ENCODE results near the gene CD4.
"Not testable (repeated sequence)": the region's sequence is repeated elsewhere in the genome, so short reads cannot be mapped to it uniquely, and the experiment has no call there.

Gene CD4

DNA sequence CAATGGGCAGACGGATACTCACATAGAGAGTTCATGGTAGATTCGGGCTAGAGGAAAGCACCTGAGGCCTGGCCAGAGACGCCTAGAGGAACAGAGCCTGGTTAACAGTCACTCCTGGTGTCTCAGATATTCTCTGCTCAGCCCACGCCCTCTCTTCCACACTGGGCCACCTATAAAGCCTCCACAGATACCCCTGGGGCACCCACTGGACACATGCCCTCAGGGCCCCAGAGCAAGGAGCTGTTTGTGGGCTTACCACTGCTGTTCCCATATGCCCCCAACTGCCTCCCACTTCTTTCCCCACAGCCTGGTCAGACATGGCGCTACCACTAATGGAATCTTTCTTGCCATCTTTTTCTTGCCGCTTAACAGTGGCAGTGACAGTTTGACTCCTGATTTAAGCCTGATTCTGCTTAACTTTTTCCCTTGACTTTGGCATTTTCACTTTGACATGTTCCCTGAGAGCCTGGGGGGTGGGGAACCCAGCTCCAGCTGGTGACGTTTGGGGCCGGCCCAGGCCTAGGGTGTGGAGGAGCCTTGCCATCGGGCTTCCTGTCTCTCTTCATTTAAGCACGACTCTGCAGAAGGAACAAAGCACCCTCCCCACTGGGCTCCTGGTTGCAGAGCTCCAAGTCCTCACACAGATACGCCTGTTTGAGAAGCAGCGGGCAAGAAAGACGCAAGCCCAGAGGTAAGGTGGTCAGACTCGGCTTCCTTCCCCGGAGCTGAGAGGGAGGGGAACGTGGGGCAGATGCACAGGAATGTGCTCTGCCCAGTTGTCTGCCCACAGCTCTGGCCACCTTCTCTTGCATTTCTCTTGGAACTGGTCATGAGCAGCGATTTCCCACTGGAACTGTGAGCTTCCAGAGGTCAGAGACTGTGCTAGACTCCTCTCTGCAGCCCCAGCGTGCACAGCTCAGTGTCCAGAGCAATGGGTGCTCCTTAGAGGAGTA, at the start of gene CD4:
Gene CD4 (plus strand): TSS at position 557 of the 953 bp plus-strand sequence. CDS start 10,611 bp downstream, outside the sequence.
- DNase-seq: peak; percentile 95

DNA sequence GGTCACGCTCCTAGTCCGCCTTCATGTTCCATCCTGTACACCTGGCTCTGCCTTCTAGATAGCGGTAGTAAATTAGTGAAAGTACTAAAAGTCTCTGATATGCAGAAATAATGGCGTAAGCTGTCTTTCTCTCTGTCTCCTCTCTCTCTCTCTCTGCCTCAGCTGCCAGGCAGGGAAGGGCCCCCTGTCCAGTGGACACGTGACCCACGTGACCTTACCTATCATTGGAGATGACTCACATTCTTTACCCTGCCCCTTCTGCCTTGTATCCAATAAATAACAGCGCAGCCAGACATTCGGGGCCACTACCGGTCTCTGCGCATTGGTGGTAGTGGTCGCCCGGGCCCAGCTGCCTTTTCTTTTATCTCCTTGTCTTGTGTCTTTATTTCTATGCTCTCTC, 47.2 kb upstream of the CD4 start:
- not testable (repeated sequence) for DNase-seq

DNA sequence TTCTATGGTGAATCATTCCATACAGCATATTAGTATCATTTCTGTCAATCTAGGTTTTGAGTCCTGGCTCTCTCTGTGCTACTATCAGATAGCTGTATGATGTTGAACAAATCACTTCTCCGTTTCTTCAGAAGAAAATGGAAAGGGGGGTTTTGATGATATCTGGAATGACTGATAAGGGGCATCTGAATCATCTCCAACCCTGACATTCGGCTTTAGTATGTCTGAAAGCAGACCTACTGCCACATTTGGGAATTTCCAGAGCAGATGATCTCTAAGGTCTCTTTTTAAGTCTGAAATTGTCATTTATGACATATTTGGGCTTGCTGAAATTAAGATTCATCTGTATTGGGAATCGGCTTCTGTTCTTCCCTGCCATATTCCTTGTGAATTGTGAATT, 46.5 kb upstream of the CD4 start:
- no peak for DNase-seq

DNA sequence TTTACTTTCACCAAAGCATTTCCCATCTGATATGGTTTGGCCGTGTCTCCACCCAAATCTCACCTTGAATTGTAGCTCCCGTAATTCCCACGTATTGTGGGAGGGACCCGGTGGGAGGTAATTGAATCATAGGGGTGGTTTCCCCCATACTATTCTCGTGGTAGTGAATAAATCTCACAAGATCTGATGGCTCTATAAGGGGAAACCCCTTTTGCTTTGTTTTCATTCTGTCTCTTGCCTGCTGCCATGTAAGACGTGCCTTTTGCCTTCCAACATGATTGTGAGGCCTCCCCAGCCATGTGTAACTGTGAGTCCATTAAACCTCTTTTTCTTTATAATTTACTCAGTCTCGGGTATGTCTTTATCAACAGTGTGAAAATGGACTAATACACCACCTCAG, 46.0 kb upstream of the CD4 start:
- DNase-seq: not testable (repeated sequence)

DNA sequence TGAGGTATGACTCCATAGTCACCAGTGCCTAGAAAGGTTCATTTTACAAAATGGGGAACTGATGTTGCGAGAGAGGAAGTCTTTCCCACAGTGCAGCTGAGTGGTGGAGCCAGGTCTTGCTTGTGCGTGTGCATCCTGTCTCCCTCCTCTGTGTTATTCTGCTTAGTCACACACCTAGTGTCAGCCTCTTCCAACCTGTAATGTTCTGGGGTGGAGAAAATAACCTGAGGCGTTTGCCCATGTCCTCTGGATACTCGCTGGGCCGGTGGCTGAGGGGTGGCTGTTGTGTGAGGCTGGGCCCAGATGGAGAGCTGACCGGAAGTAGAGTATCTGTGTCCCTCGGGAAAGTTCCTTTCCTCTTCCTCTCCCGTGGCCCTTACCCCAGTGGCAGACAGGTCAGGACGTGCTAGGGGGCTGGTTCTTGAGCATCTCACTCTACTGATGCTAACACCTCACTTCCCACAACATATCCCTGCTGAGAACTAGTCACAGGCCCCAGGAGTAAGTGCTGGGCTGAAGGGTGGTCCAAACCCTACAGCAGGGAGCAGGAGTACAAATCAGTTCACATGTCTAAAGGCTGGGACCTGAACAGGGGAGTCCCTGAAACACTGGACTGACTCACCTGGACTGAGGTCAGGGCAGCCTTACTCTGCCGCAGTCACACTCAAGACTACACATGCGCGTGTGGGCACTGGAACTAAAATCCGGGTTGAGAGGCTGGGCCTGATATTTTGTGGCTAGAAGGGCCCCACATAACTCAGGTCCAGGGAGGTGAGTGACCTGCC, 43.4 kb upstream of the CD4 start:
- DNase-seq: peak; percentile 28

DNA sequence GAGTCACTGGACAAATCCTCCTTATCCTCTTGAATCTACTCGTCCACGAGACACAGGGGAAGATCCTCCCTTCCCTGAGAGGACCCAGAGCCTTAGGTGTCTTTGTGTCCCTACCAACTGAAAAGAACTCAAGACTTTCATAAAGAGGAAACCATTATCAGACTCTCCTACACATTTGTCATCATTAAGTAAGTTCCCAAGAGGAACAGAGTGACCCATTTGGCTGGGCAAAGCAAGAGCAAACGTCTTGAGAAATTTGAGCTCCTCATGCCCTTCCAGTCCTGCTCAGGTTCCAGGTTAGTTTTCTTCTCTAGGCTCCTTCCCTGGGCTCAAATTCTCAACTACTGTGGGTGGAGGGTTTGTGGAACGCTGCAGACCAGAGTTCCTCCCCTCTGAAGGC, 42.1 kb upstream of the CD4 start:
- no peak for DNase-seq

DNA sequence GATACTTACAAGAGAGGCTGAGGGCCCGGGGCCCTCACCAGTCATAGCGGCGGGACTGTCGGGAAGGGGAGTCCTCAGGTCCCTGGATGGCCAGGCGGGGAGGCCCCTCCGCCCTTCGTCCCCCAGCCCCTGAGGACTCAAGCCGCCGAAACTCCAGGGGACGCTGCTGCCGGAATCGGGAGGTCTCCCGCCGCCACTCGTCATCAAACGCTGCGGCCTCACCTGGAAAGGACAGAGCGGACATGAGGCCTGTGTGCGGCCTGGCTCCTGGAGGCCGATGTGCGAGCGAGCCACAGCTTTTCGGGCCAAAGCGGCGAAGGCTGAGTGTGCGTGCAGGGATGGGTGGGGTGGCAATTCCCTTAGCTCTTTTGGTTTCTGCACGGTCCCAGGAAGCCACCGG, 40.6 kb upstream of the CD4 start:
- DNase-seq: no peak

DNA sequence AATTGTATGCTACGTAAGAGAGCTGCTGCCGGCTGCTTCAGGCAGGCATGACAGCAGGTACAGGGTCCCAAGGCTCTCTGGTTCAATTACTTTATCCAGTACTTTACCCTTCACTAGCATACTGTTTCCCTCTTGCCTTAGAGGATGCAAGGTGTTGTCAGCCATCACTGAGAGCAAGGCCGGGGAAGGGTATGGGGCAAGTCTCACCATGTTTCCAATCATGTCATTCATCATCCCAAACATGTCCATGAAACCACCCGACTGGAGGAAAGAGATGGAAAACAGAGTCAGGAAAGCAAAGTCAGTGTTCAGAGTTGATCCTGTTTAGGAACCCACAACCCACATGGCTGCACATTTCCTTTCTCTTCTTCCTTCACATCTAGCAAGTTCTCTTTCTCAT, 38.8 kb upstream of the CD4 start:
- DNase-seq: no peak

DNA sequence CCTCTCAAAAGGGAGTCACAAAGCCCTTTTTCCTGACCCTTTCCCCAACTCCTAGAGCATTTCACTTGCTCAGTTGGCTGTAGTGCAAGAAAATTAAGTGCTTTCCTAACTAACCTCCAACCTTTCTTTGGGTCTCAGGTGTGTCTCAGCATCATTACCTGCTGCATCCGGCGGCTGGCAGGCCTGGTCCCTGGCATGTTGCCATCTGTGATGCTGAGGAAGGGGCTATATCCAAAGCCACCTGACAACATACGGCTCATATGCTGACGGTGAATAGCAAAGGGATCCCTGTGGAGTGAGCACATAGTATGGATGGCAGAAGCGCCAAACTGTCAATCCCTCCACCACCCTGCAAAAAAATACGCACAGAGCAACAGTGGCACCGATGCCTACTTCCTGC, 37.6 kb upstream of the CD4 start:
- DNase-seq: no peak

DNA sequence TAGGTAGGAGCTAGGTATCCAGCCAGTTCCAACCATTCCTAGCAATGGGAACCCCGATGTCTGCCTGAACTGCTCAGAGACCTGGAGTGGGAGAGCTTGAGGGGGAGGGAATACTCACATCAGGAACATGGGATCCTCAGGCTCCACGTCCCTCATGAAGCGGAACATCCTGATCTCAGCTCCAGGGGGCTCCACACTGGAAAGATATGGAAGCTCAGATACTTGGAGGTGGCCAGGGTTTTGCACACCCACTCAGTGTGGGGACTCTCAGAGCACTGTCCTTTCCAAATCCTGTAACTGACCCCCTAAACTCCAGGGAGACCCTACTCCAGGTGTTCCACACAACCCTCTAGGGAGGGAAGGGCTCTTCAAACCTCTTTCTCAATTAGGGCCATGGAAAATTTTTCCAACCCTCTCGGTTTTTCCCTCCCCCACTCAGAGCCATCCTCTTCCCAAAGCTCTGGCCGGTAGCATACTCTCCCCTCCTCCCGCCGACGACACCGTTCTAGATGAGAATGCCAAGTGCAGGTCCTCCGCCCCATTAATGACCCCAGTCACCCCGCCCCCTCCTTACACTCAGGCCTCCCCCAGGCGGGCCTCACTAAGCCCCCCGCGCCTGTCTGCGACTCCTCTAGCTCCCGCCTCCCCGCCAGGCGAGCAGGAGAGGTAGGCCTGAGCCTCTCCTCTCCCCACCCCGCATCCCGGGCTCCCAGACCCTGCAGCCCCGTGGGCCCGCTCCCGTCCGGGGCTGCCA, 37.0 kb upstream of the CD4 start:
- peak; percentile 23 for DNase-seq

DNA sequence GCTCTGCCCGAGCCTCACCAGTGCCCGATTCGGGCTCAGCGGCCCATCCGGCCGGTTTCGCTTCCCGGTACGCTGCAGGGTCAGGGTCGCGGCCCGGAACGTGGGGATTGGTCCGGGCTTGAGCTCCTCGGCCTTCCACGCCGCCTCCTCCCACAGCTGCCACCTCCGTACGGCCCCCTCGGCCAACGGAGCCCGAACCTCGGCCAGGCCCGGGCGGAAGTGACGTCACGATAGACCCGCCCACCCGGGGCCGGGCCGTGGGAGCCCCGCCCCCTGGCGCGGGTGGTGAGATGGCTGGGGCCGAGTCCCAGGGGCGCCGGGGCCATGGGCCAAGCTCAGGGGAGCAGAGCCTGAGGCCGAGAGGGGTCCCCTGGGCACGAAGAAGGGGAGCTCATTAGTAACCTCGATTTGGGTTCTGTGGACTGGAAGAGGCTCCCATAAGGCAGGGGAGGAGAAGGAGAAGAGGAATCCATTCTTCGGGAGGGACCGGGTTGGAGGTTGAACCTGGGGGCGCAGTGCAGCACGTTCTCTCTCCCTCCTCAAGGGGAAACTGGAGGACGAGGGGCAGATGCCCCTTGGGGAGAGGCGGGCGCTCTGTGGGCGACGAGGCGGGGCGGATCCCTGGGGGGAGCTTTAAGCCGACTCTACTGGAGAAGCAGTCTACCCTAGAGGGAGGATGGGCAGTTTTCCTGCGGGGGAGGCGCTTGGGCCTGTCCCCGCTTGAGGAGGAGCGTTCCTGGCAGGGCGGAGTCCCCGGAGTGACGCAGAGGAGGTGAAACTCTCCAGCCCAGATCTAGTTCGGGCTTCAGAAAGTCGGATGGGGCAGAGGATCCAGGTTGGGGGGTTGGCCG, 36.2 kb upstream of the CD4 start, which contains the start of gene MLF2:
Gene MLF2 (minus strand): TSS at position 221 of the 851 bp plus-strand sequence. CDS start 807 bp downstream, outside the sequence.
- peak; percentile 99 for DNase-seq

DNA sequence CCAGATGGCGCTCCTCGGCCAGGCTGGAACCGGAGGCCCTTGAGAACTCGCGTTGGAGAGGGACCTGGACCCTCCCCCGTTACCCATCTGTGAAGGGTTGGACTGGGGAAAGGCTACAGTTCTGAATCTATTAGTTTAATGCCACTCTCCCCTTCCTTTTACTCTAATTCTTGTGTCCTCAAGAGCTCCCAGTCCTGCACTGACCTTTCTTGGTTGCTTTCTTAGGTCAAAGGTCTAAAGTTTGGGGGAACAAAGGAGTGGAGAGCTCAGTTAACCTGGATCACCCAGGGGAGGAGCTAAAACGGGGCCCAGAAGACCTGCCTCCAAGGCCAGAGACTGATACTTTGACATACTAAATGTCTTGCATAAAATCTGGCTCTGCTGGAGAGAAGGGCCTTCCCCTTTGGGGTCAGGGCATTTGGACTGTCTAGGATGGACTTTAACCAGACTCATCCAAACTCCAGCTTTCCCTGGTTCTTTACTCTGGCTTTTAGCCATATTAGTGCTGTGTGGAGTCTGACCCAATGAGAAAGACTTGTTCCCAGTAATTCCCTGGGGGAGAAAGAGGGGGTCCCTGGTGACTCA, 35.5 kb upstream of the CD4 start:
- DNase-seq: no peak

DNA sequence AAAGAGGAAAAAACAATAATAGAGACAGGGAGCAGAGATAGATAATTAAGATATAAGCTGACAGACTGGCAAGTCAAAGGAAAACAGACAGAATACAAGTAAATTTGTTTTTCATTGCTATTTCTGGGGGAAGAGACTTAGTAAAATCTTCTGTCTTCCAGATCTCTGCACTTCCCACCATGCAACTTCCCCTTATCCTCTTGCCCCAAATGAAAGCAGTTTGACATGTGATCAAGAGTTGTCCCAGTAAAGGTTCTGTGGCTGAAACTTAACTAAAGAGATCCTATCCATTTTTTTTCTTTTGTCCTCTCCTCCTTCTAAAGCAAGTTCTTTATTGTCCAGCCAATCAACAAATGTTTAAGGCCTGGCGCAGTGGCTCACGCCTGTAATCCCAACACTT, 34.9 kb upstream of the CD4 start:
- no peak for DNase-seq

DNA sequence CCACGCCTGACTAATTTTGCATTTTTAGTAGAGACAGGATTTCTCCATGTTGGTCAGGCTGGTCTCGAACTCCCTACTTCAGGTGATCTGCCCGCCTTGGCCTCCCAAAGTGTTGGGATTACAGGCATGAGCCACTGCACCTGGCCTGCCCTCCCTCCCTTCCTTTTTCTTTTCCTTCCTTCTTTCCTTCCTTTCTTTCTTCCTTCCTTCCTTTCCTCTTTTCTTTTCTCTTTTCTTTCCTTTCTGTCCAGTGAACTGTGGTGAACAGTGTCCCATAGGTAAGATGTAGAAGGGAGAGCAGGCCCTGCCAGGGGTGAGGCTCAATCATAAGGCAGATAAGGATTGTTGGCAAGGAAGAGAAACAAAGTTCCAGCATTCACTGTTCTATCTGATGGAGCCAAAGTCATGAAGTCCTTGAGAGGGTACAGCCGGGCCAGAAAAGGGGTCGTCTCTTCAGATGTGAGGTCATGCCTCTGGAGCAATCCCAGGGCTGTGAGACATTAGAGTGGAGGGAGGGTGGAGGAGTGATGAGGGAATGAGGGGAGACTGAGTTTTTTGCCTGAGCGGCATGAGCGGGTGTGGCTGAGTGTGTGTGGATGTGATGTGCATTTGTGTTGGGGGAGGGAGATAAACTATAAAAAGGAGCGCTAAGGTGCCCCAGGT, 32.2 kb upstream of the CD4 start:
- DNase-seq: no peak

DNA sequence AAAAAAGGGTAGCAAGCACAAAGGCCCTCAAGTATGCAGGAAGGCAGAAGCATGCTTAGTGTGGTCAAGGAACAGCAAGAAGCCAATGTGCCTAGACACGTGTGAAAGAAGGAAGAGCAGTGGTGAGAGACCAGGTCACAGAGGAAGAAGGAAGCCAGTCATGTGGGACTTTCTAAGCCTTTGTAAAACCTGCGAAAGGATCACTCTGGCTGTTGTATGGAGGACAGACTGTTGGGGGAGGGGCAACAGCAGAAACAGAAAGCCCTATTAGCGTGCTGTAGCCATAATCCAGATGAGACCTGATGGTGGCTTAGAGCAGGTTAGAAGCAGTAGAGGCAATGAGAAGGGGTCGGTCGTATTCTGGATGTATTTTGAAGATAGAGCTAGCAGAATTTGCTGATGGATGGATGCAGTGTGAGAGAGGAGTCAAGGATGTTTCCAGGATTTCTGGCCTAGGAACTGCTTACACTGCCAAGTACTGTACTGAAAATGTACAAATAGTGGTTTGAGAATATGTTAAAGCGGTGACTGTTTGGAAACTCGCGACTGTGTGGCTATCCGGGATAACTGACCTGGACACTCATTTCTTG, 30.7 kb upstream of the CD4 start:
- peak; percentile 22 for DNase-seq

DNA sequence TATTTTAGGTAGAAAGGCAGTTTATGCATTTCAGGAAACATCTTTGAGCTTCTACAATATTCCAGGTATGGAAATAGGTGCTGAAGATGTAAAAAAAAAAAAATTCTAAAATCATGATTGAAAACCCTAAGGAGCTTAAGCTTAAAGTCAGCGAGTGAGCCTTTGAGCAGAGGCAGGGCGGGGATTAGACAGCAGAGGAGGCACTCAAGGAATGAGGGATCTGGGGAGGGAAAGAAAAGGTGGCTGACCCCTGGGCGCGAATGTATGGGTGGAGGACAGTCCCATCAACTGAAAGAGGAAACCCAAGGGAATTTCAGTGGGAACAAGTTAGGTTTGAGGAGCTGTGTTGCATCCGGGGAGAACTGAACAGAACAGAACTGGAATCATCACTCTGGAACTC, 29.6 kb upstream of the CD4 start:
- DNase-seq: no peak

DNA sequence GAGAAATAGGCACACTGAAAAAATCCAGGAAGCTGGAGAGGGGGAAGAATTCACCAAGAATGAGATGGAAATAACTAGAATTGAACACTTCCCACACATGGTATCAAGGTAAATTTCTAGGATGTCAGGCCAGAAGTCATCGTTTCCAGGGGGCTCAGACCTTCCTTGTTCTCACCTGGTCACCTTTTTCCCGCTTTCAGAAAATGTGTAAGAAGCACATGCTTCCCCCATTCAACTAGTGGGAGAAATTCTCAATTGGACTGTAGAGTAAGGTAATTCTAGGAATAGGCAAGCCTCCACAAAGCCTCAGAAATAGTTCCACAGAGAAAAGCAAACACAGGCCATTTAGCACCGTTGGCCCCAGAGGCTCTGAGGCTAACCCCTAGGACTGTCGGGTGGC, 25.9 kb upstream of the CD4 start:
- DNase-seq: no peak

DNA sequence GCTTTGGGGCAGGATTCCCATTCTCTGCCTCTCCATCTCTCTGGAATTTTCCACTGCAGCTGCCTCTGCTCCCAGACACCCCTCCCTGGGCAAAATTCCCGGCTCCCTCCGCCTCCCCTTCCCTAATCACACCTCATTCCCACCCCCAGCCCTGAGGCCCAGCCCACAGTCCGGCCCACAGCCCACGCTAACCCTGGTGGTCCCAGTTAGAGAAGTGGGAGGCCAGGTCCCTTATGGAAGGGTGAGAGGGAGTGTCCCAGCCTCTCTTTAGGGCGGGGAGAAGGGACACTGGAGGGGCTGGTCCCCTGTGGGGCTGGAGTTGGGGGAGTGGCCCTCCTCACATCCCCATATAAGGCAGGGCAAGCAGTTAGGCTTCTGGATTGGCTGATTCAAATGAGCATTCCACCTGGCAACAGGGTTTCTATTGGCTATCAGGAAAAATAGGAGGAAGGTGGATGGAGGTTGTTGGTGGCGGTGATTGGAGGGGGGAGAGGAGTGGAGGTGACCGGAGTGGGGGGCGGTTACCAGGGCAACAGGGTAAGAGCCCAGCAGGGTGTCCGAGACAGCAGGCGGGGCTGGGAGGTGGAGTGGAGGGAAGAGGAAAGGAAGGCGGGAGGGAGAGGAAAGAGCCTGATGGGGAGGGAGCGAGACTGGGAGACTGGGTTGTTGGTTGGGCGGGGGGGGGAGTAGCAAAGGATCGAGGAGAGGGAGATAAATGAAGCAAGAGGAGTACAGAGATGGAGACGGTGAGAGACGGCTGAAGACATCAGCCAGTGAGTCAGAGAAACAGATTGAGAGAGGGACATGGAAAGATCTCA, 25.1 kb upstream of the CD4 start:
- DNase-seq: peak; percentile 86

DNA sequence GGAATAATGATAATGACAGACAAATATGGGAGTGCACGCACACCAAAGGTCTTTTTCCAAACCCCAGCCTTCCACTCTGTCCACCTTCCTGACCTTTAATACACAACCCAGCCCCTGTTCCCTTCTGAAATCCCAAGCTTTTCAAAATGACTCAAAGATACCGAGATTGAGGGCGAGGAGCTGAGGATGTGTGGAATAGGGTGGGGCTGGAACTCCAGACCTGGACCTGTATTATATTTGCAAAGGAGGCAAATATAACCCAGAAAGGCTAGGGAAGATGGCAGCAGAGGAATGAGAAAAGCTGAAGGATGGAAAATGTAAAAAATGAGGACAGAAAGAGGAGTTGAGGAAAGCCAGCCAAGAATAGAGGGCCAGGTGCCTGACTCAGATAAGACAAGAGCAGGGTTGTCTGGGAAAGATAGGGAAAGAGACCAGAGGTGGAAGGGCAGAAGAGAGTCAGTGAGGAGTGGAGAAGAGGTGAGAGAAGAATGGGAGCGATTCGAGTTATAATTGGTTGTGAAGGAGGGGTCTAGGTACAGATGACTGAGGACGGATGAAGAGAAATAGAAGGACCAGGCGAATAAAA, 24.2 kb upstream of the CD4 start:
- DNase-seq: no peak

Data from activated CD4-positive, alpha-beta T cell treated with anti-CD3 and anti-CD28 coated beads, Interleukin-10, Interleukin-2, amounts not matched to agents 100 ng/mL and 50 ng/mL, durations not matched to agents 16 hours and 8 hours (primary cell).